Measurements from ENCODE around the gene STING1.

STING1 gene

GRCh38 chr5:139523635-139524445 is 41.3 kb upstream of the STING1 start:
- no peak for TF ChIP-seq POLR2AphosphoS5 (IDR thresholded peaks at IDR 0.05; ENCODE audit: low read depth, low read length)
- TF ChIP-seq, protein P1, sequence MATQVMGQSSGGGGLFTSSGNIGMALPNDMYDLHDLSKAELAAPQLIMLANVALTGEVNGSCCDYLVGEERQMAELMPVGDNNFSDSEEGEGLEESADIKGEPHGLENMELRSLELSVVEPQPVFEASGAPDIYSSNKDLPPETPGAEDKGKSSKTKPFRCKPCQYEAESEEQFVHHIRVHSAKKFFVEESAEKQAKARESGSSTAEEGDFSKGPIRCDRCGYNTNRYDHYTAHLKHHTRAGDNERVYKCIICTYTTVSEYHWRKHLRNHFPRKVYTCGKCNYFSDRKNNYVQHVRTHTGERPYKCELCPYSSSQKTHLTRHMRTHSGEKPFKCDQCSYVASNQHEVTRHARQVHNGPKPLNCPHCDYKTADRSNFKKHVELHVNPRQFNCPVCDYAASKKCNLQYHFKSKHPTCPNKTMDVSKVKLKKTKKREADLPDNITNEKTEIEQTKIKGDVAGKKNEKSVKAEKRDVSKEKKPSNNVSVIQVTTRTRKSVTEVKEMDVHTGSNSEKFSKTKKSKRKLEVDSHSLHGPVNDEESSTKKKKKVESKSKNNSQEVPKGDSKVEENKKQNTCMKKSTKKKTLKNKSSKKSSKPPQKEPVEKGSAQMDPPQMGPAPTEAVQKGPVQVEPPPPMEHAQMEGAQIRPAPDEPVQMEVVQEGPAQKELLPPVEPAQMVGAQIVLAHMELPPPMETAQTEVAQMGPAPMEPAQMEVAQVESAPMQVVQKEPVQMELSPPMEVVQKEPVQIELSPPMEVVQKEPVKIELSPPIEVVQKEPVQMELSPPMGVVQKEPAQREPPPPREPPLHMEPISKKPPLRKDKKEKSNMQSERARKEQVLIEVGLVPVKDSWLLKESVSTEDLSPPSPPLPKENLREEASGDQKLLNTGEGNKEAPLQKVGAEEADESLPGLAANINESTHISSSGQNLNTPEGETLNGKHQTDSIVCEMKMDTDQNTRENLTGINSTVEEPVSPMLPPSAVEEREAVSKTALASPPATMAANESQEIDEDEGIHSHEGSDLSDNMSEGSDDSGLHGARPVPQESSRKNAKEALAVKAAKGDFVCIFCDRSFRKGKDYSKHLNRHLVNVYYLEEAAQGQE (IDR thresholded peaks at IDR 0.05; ENCODE audit: insufficient read depth in 1 of 2, low read depth in 2 of 2, low read length in 2 of 2): no peak
- TF ChIP-seq SIN3A (IDR thresholded peaks at IDR 0.05; ENCODE audit: borderline replicate concordance, insufficient read depth, low read length): no peak
- no peak for TF ChIP-seq FOXP2 (optimal IDR thresholded peaks at IDR 0.05; ENCODE audit: borderline replicate concordance, extremely low read depth, extremely low read length, insufficient read depth)

- TF ChIP-seq SIN3A (IDR thresholded peaks at IDR 0.05; ENCODE audit: borderline replicate concordance, insufficient read depth, low read length): no peak
- TF ChIP-seq FOXP2 (optimal IDR thresholded peaks at IDR 0.05; ENCODE audit: borderline replicate concordance, extremely low read depth, extremely low read length, insufficient read depth): peak; percentile 87
- TF ChIP-seq, protein P1 (IDR thresholded peaks at IDR 0.05; ENCODE audit: insufficient read depth in 1 of 2, low read depth in 2 of 2, low read length in 2 of 2): no peak
- TF ChIP-seq TAF1 (IDR thresholded peaks at IDR 0.05; ENCODE audit: borderline replicate concordance, insufficient read depth, low read length): no peak
- TF ChIP-seq POLR2AphosphoS5 (IDR thresholded peaks at IDR 0.05; ENCODE audit: low read depth, low read length): peak; percentile 92
Measured at GRCh38 chr5:139517683-139518564, 35.4 kb upstream of the STING1 start.

DNA sequence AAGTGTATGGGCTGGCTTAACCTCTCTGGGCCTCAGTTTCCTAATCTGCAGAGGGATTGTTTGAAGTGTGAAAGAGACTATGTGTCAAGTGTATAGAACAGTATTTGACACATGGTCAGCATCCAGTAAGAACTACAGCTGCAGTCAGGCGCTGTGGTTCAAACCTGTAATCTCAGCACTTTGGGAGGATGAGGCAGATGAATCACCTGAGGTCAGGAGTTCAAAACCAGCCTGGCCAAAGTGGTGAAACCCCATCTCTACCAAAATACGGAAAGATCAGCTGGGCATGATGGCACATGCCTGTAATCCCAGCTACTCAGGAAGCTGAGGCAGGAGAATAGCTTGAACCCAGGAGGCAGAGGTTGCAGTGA is 31.9 kb upstream of the STING1 start:
- TF ChIP-seq, protein P1 (IDR thresholded peaks at IDR 0.05; ENCODE audit: insufficient read depth in 1 of 2, low read depth in 2 of 2, low read length in 2 of 2): no peak
- TF ChIP-seq POLR2AphosphoS5 (IDR thresholded peaks at IDR 0.05; ENCODE audit: low read depth, low read length) (no peak), TAF1 (IDR thresholded peaks at IDR 0.05; ENCODE audit: borderline replicate concordance, insufficient read depth, low read length) (no peak), FOXP2 (optimal IDR thresholded peaks at IDR 0.05; ENCODE audit: borderline replicate concordance, extremely low read depth, extremely low read length, insufficient read depth) (no peak), SIN3A (IDR thresholded peaks at IDR 0.05; ENCODE audit: borderline replicate concordance, insufficient read depth, low read length) (no peak)

GRCh38 chr5:139513852-139514485 is 31.4 kb upstream of the STING1 start:
- TF ChIP-seq POLR2AphosphoS5 (IDR thresholded peaks at IDR 0.05; ENCODE audit: low read depth, low read length) (no peak), FOXP2 (optimal IDR thresholded peaks at IDR 0.05; ENCODE audit: borderline replicate concordance, extremely low read depth, extremely low read length, insufficient read depth) (no peak), TAF1 (IDR thresholded peaks at IDR 0.05; ENCODE audit: borderline replicate concordance, insufficient read depth, low read length) (no peak), SIN3A (IDR thresholded peaks at IDR 0.05; ENCODE audit: borderline replicate concordance, insufficient read depth, low read length) (no peak)
- TF ChIP-seq, protein P1 (IDR thresholded peaks at IDR 0.05; ENCODE audit: insufficient read depth in 1 of 2, low read depth in 2 of 2, low read length in 2 of 2): no peak
